CD14-positive monocyte (primary cell): ENCODE data around the gene CAMTA1. TPM values are rescaled to one million over a fixed set of nuclear protein-coding genes. Genes with fewer than 3 reads are reported as not detected.

Experiments used
- DNase-seq, 3 donors: peaks; one replicate each; pipeline ENCODE4 v3.0.0-alpha.2; 2011 to 2022
- H2AFZ ChIP-seq: 2 replicates; pipeline ENCODE4 v1.6.0; 2012; ENCODE audit warnings: mild to moderate bottlenecking, low read depth, low read length, inconsistent platforms; ENCODE audit not compliant: insufficient read depth, poor library complexity, severe bottlenecking
- H3K27ac ChIP-seq, 2 donors: 1 replicate in 1 of 2; 2 replicates in 1 of 2; pipeline ENCODE4 v1.5.1; 2012 to 2013; ENCODE audit warnings: low read length in 2 of 2, control low read depth in 1 of 2, inconsistent platforms in 1 of 2, low read depth in 1 of 2, mild to moderate bottlenecking in 1 of 2
- H3K27me3 ChIP-seq, 2 donors: one replicate each; pipeline versions ENCODE4 v1.6.0 to v1.6.1; 2011 to 2013; ENCODE audit warnings: low read length in 2 of 2; ENCODE audit not compliant: control insufficient read depth in 2 of 2, insufficient read depth in 2 of 2
- H3K36me3 ChIP-seq, 2 donors: replicated peaks in 1 of 2; 1 replicate in 1 of 2; 2 replicates in 1 of 2; pipeline versions ENCODE4 v1.5.1 to v1.6.1; 2012 to 2013; ENCODE audit warnings: low read length in 2 of 2, control low read depth in 1 of 2, inconsistent platforms in 1 of 2, mild to moderate bottlenecking in 1 of 2; ENCODE audit not compliant: insufficient read depth in 2 of 2, control insufficient read depth in 1 of 2
- H3K4me1 ChIP-seq, 2 donors: 1 replicate in 1 of 2; 2 replicates in 1 of 2; pipeline versions ENCODE4 v1.5.1 to v1.6.1; 2012 to 2013; ENCODE audit warnings: low read length in 2 of 2, control low read depth in 1 of 2, inconsistent platforms in 1 of 2, mild to moderate bottlenecking in 1 of 2, moderate library complexity in 1 of 2; ENCODE audit not compliant: insufficient read depth in 2 of 2, control insufficient read depth in 1 of 2
- H3K4me2 ChIP-seq: replicated peaks from 2 replicates; pipeline ENCODE3; 2012; ENCODE audit warnings: low read length, moderate library complexity, mild to moderate bottlenecking; ENCODE audit not compliant: poor library complexity, severe bottlenecking; ENCODE audit errors: extremely low read depth
- H3K4me3 ChIP-seq, 3 experiments: fragments of 200-600 bp in 1 of 3; sonication (generic) in 1 of 3; replicated peaks in 1 of 3; 1 replicate in 2 of 3; 2 replicates in 1 of 3; pipeline ENCODE4 v1.5.1; 2011 to 2013; ENCODE audit warnings: low read length in 3 of 3, mild to moderate bottlenecking in 3 of 3, control low read depth in 2 of 3, low read depth in 2 of 3, inconsistent platforms in 1 of 3, moderate library complexity in 1 of 3
- H3K79me2 ChIP-seq: 2 replicates; pipeline ENCODE4 v1.6.0; 2012; ENCODE audit warnings: mild to moderate bottlenecking, control low read depth, inconsistent platforms, low read length, moderate library complexity; ENCODE audit not compliant: insufficient read depth
- H3K9ac ChIP-seq: 2 replicates; pipeline ENCODE4 v1.6.0; 2017; ENCODE audit warnings: low read length, mild to moderate bottlenecking; ENCODE audit not compliant: insufficient read depth, poor library complexity, severe bottlenecking
- H3K9me3 ChIP-seq, 2 donors: replicated peaks in 1 of 2; 1 replicate in 1 of 2; 2 replicates in 1 of 2; pipeline versions ENCODE4 v1.5.1 to v1.6.1; 2012 to 2013; ENCODE audit warnings: low read length in 2 of 2, control low read depth in 1 of 2; ENCODE audit not compliant: control insufficient read depth in 1 of 2, insufficient read depth in 1 of 2
- H4K20me1 ChIP-seq: 2 replicates; pipeline ENCODE4 v1.6.0; 2012; ENCODE audit warnings: mild to moderate bottlenecking, low read length, control low read depth, moderate library complexity; ENCODE audit not compliant: insufficient read depth
- H3K27ac Mint-ChIP-seq, 7 donors: one replicate each; pipeline ENCODE4 v1.8.0; 2020; ENCODE audit warnings: mild to moderate bottlenecking in 7 of 7, mixed read lengths in 7 of 7, moderate library complexity in 6 of 7, inconsistent platforms in 2 of 7
- H3K27me3 Mint-ChIP-seq, 3 donors: one replicate each; pipeline ENCODE4 v1.8.0; 2021 to 2022; ENCODE audit warnings: low read depth in 3 of 3, mild to moderate bottlenecking in 3 of 3, mixed read lengths in 3 of 3, moderate library complexity in 3 of 3, inconsistent platforms in 1 of 3
- H3K36me3 Mint-ChIP-seq, 2 donors: one replicate each; pipeline ENCODE4 v1.8.0; 2020; ENCODE audit warnings: mixed read lengths in 2 of 2, inconsistent platforms in 1 of 2, mild to moderate bottlenecking in 1 of 2
- H3K4me1 Mint-ChIP-seq: one replicate; pipeline ENCODE4 v1.8.0; 2020; ENCODE audit warnings: mild to moderate bottlenecking, mixed read lengths
- H3K4me3 Mint-ChIP-seq, 2 donors: one replicate each; pipeline ENCODE4 v1.8.0; 2020; ENCODE audit warnings: mild to moderate bottlenecking in 2 of 2, mixed read lengths in 2 of 2, moderate library complexity in 1 of 2
- H3K9me3 Mint-ChIP-seq, 7 donors: one replicate each; pipeline ENCODE4 v1.8.0; 2020 to 2022; ENCODE audit warnings: mixed read lengths in 7 of 7, mild to moderate bottlenecking in 6 of 7, moderate library complexity in 6 of 7, inconsistent platforms in 2 of 7
- CTCF ChIP-seq: fragments of 200-600 bp; IDR thresholded peaks from one replicate; pipeline ENCODE4 v1.8.0; 2022; ENCODE audit warnings: antibody characterized with exemption, mild to moderate bottlenecking
- WGBS: methylation state at CpG from one replicate; pipeline ENCODE4 v1.1.5; 2013; ENCODE audit warnings: missing lambda C conversion rate; ENCODE audit not compliant: insufficient coverage; 5-methylcytosine and 5-hydroxymethylcytosine counted together
- intact Hi-C, 2 donors: fragments of 100-400 bp; cut with micrococcal nuclease; formaldehyde crosslinking; loops; one replicate each; pipeline versions ENCODE4 v1.15.0 to v1.15.1; 2023
- polyA plus RNA-seq, 3 donors: library from polyadenylated mRNA; depleted of rRNA in 1 of 3; unstranded in 2 of 3; stranded (reverse) in 1 of 3; fragments of 300-500 nt in 2 of 3; fragments of >200 nt in 1 of 3; fragmentation: Illumina TruSeq in 2 of 3; gene quantifications; 1 replicate in 2 of 3; 2 replicates in 1 of 3; pipeline ENCODE4 v1.2.3, GENCODE V29; 2012 to 2021

The CAMTA1 gene
- polyA plus RNA-seq, 3 donors: 52.0 to 89.6 (median 78.3) TPM

- Histone ChIP-seq H3K36me3 (no peaks in the 10 kb centered on the region), H2AFZ (no peak overlapping the region), H3K4me3 (no peak overlapping the region), H3K4me1 (no peaks in the 10 kb centered on the region), H4K20me1 (no peaks in the 10 kb centered on the region), H3K27me3 (no peaks in the 10 kb centered on the region), H3K79me2 (no peaks in the 10 kb centered on the region), H3K27ac (no peak overlapping the region), H3K9me3 (no peaks in the 10 kb centered on the region), H3K9ac (no peak overlapping the region), H3K4me2 (no peak overlapping the region)
- peaks cover 0 to 2% (median 2%) of the 10 kb centered on the region in 3 donors for H3K27me3 Mint-ChIP-seq
- no peaks in the 10 kb centered on the region for H3K36me3 Mint-ChIP-seq
- no peak overlapping the region for H3K4me3 Mint-ChIP-seq
- peaks cover 5% of the 10 kb centered on the region for H3K4me1 Mint-ChIP-seq
- no peak for DNase-seq
- TF ChIP-seq CTCF: no peak
- 97% methylated on average over 5 of the region's 5 CpGs for WGBS
- no peak overlapping the region for H3K27ac Mint-ChIP-seq
- intact Hi-C loops: no loop called here
- no peaks in the 10 kb centered on the region for H3K9me3 Mint-ChIP-seq
Measured at GRCh38 chr1:7450838-7451237, 665.6 kb downstream of the CAMTA1 start.

- WGBS: 100% methylated on average over 1 of the region's 6 CpGs
- H3K27me3 Mint-ChIP-seq: peaks cover 2% of the 10 kb centered on the region in 3 donors
Measured at GRCh38 chr1:7453038-7453437, 667.8 kb downstream of the CAMTA1 start.

More at GRCh38 chr1:7453038-7453437, 667.8 kb downstream of the CAMTA1 start:
- no peak overlapping the region for H2AFZ ChIP-seq
- H3K27me3 ChIP-seq: no peaks in the 10 kb centered on the region
- no peak overlapping the region for H3K4me2 ChIP-seq
- H3K9ac ChIP-seq: no peak overlapping the region
- no peaks in the 10 kb centered on the region for H4K20me1 ChIP-seq
- no peak overlapping the region for H3K4me3 ChIP-seq
- no peaks in the 10 kb centered on the region for H3K79me2 ChIP-seq
- no peak overlapping the region for H3K4me3 Mint-ChIP-seq
- H3K36me3 ChIP-seq: no peaks in the 10 kb centered on the region
- peaks cover 5% of the 10 kb centered on the region for H3K4me1 Mint-ChIP-seq
- no peaks in the 10 kb centered on the region for H3K9me3 ChIP-seq
- intact Hi-C loops: no loop called here
- no peak overlapping the region for H3K27ac ChIP-seq
- H3K4me1 ChIP-seq: no peaks in the 10 kb centered on the region
- H3K9me3 Mint-ChIP-seq: no peaks in the 10 kb centered on the region
- H3K36me3 Mint-ChIP-seq: no peaks in the 10 kb centered on the region
- DNase-seq: no peak
- TF ChIP-seq CTCF: no peak
- no peak overlapping the region for H3K27ac Mint-ChIP-seq
